DMS53 treated with DMSO at 0.1 percent for 48 hours (cell line): Measurements from ENCODE around the gene ADARB2.
"Not testable (repeated sequence)": the region's sequence is repeated elsewhere in the genome, so short reads cannot be mapped to it uniquely, and the experiment has no call there.

ENCODE experiments used
- DNase-seq: peaks from one replicate; lab custom pipeline; 2025; ENCODE audit not compliant: unreplicated experiment; lab: John Stamatoyannopoulos, UW

The ADARB2 gene

DNA sequence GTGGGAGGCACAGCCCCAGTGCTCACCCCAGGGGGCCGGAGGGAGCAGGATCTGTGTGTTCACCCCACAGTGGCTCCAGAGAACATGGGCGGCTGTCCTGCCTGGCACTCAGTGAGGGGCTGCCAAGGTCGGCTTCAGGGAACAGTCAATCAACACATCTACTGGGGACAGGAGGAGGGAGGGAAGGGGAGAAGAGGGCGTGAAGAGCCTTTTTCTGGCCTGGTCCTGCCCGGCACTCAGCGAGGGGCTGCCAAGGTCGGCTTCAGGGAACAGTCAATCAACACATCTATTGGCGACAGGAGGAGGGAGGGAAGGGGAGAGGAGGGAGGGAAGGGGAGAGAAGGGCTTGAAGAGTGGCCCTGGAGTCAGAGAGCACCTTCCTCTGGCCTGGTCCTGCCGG lies 184.9 kb downstream of the ADARB2 start:
- no peak for DNase-seq

DNA sequence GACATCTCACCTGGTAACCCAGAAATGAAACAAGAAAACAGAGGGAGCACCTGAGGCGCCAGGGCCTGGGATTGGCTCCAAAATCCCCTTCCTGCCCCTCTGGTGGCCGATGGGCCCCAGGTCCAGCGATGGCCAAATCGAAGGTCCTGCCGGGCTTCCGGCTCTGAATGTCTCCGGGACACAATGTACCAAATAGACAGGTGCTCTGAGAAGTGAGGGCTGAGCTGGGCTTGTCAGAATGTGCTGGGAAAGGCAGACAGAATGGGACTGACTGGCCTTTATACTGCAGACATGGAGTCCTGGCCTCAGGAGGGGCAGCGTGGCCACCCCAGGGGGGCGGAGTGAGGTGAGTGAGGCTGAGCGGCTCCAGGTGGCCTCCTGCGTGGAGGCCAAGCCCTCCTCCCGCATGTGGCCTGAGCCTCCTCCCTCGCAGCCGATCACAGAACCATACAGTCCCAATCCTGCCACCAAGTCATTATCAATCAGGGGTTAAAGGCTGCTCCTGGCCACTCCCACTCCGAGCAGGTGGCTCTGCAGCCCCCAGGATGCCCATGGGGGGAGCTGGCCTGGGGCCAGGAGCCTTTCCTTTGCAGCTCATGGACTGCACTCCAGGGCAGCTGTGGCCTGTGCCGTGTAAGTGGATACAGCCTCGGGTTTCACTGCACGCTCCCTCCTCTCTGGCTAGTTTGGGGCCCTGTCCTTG lies 185.5 kb downstream of the ADARB2 start:
- no peak for DNase-seq

DNA sequence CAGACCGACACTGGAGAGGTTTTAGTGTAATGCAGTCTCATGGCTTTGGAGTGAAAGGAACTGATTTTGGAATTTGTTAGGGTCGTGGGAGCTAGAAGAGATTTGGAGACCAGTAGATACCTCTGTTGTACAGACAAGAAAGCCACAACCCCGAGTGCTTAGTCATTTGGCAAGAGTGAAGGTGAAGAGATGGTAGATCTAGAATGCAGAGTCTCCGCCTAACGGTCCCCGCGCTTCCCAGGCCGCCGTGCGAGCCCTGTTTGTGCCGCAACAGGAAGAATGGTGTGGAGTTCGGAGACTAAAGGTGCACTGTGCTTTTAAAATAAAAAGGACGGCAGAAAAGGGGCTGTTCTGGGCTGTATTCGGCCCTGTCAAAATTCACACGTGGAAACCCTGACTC lies 186.7 kb downstream of the ADARB2 start:
- DNase-seq, result no peak

DNA sequence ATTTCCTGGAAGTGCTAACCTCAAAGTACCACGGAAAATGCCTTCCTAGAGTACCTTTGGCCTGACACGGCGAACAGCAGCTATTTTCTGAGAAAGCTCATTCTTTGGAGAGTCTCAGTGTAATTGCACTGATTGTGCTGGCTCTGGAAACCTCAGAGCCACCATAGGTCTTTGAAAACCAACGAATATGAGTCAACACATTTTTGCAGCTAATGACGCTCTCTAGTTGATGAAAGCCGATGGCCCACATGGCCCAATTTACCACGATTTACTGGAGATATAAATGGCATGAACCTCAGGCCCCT lies 187.1 kb downstream of the ADARB2 start:
- DNase-seq, result peak; percentile 23

DNA sequence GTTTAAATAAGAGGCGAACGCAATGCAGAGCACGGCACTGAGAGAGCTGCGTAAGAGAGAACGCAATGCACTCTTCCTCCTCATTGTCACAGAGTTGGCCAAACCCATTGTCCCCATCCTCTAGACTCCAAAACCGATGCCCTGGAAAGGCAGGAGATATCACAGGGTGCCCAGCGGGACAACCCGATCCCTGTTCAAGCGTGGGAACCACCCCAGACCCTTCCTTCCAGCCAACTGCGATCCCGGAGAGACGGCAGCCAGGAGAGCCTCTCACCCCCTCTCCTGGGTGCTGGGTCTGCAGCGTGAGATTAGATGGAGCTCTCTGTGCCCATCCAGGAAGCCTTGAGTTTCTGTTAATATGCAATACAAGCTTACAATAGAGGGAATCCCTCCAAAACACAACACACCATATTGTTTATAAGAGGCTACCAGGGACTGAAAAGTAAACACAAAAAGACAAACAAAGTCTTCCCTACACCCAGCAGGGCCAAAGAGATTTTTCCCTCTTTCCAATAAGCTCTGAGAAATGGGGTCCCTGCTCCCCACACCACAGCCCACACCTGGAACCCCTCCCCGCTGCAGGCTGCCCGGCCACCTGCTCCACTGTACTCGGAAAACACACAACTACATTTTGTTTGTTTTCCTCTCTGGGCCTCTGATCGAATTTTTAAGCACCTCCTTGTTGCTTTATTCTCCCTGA lies 187.6 kb downstream of the ADARB2 start:
- no peak for DNase-seq

DNA sequence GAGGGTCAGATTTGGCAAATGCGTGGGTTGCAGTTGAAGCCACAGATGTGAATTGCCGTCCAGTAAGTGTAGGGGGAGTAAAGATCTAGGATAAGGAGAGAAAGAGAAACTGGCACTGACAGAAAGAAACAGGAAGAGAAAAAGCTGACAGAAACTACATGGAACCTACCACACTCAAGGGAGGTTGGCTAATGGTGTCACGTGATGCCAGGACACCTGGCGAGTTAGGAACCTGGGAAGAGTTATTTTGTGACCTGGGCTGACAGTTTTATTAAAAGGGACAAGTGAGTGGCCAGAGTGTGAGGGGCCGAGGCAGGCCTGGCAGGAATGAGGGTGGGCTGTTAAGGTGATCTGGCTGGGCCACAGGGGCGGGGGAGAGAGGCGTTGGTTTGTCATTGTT lies 188.7 kb downstream of the ADARB2 start:
- DNase-seq, result no peak

DNA sequence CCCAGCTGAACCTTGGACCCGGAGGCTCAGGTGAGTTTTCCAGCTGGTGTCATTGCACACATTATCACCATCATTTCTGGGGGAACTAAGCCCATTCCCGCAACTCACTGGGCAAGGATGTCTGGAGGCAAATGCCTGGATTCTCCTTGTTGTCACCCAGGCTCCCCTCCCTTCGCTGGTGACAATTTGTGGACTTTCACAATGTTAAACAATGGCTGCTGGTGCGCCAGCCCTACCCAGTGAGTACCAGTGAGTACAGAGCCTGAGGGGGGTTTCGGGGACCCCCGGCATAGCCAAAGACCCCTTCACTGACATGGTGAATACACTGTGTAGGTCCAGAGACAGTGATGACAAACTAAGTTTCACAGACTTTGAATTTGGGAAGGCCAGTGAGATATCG lies 189.2 kb downstream of the ADARB2 start:
- no peak for DNase-seq

DNA sequence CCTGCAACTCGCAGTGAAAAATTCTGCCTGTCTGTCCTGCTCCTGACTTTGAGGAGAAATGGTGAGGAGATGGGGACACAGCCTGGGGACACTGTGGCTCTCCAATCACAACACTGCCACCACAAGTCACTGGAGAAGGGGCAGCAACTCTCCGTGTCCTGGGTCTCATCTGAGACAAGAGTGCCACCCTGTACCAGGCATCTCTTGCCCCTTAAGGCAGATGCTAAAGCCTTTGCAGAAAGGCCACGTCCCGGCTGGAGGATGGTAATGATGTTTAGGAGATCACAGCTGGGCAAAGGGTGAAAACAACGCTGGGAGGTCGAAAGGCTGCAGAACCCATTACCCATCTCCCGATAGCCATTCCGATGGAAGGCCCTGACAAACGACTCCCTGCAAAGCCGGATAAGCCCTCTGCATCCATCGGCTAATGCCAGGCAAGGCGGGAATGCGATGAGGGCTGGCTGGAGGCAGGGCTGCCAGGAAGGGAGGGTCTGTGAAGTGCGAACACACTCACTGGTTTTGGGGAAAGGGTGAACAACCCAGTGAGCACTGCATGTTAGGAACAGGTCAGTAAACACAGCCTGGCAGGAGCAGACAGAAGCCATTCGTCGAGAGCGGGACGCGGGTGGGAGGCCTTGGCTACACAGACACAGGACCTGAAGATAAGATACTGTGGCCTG lies 190.8 kb downstream of the ADARB2 start:
- no peak for DNase-seq

DNA sequence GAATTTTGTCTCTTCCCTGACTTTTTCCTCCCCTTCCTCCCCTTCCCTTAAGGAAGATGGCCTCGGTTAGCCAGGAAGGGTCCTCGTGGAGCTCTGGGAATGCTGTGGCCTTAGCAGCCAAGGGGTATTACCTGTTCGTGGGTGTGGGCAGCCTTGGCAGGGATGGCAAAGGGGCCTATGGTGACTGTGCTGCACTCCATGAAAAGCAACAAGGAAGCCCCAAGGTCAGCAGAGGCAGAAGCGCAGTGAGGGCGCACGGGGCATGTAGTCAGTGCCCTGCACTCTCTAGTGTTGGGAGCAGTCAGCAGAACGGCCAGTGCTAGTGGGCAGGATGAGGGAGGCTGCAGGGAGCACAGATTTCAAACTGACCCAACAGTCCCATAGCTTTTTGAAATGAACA lies 191.8 kb downstream of the ADARB2 start:
- no peak for DNase-seq

DNA sequence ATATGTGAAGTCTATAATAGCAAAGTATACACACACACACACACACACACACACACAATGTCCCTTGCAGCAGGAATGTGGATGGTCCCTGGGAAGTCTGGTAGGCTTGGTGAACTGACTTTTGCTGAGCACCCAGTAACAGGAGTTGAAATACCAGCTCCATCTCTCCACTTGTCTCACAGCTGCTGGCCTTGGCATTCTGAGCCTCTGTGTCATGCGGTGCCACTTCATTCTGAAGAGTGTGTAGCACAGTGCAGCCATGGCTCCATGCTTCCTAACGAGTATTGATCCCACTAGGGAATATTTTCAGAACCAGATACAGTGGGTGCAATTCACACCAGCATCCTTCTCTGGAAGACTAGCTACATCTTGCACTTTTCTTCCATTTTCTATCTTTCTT lies 192.4 kb downstream of the ADARB2 start:
- DNase-seq, result peak; percentile 16

DNA sequence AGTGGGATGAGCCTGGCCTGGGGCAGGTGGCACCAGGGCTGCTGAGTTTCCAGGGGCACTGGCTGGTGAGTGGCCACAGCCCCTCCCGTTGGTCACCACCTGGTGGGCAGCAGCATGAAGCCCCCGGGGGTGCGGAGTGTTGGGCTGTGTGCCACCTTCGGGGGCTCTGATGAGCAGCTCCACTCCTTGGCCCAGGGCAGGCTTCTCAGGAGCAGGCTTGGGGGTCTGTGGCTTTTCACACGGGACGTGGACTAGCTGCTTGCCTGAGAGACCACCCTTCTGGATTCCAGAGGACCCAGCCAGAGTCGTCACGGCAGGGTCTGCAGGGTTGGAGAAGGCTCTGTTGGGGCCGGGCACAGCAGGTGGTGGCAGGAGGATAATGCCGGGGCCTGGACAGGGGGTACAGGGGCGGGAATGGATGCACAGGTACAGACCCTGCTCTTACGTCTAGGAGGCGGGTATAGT lies 193.1 kb downstream of the ADARB2 start:
- no peak for DNase-seq

DNA sequence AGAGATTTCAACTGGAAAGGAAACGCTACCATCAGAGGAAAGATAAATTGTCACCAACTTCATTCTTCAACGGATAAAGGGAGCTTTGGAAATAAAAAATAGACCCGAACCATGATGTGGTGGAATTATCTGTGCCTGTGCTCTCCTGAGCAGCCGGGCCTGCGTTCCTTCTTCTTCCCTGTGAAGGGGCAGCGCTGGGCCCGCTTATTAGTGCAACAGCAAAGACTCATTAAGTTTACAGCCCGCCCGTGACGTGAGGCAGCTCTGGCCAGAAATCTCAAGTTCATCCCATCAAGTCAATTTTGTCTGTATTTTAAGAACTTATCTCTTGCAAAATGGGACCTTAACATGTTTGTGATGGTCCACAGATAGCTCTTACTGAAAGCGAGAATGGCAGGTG lies 193.7 kb downstream of the ADARB2 start:
- no peak for DNase-seq

DNA sequence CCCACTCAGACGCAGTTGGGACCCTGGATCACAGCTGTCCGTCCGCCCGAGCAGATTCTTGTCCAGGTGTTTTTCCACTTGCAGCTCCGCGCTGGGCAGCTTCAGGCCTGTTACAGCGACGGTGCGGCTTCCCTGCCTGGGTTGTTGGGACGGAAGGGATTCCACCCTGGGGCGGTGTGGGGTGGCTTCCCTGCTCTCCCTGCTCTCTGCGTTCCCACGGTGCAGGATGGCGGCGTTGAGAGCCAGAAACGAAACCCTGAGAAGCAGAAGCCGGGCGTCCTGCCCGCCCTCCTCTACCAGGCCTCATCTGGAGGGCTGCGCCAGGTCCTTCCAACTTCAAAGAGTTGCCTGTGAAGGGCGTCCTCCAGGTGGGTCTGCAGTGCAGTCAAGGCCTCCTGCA lies 194.4 kb downstream of the ADARB2 start:
- DNase-seq, result no peak

DNA sequence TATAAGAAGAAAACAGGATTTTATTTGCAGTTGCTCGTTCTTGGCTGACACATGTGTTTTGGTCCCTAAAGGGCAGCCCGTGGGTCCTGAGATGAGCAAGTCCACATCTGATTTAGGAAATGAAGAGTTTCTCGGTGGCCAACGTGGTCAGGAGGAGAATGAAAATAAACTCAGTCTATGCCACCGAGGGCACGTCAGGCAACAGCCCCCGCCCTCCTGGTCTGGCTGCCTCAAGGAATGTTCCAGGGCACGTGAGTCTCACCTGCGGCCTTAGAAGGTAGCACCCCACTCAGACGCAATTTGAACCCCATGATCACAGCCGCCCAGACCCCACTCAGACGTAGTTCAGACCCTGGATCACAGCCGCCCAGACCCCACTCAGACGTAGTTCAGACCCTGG lies 197.2 kb downstream of the ADARB2 start:
- no peak for DNase-seq

DNA sequence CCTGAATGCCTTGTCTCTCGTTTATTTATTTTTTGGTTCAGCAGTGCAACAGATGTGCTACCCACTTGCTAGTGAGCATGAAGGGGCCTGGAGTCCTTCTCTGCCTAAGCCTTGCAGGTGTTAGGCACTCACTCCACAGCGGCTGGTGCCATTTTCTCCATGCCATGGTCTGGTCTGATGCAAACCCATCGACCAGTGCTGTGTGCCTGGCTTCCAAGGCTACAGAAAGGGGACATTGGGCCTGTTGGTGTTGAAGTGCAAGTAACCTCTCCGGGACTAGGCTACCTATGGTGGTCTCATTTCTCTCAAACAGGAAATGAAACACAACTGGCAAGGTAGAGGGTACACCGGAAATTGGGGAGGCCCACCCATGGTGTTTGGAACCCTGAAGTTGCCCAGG lies 198.1 kb downstream of the ADARB2 start:
- no peak for DNase-seq

DNA sequence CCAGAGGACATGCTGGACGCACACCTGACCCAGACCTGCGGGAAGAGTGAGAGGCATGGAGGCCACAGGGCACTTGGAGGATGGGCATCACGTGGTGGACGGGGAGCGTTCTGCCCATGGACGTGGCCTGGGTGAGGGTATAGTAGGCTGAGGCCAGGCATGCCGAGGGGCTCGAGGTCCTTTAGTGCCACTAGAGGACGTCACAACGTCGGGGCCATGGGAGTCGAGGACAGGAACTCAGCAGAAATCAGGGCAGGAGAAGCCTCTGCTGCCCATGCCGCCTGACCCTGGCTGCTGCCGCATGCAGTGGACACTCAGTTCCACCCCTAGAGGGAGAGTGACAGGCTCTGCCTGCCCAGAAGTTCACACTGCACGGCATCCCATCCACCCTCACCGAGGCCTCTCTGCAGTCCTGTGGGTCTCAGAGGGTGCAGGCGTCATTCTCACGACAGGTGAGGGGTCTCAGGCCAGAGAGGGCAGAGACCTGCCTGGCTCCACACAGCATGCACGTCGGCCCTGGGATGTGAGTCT lies 198.7 kb downstream of the ADARB2 start:
- DNase-seq, result no peak

DNA sequence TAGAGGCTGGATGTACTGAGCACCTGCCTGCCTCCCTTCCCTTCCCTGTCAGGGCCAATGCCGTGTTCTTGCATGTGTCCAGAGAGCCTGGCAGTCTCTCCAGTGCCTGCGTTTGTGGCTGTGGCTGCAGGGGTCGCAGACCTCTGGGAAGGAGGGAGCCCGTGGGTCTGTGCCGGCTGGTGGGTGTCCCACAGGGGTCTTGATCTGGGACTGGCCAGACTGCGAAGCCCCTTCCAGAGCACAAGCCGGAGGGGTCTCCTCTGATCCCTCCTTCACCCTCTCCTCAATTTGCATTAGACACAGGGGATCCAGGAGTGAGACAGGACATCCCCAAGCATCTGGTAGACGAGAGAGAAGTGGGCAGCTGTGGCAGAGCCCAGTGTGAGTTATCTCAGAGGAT lies 199.2 kb downstream of the ADARB2 start:
- DNase-seq, result no peak

DNA sequence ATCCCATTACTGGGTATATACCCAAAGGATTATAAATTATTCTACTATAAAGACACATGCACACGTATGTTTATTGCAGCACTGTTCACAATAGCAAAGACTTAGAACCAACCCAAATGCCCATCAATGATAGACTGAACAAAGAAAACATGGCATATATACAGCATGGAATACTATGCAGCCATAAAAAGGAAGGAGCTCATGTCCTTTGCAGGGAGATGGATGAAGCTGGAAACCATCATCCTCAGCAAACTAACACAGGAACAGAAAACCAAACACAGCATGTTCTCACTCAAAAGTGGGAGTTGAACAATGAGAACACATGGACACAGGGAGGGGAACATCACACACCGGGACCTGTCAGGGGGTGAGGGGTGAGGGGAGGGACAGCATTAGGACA lies 199.9 kb downstream of the ADARB2 start:
- not testable (repeated sequence) for DNase-seq

DNA sequence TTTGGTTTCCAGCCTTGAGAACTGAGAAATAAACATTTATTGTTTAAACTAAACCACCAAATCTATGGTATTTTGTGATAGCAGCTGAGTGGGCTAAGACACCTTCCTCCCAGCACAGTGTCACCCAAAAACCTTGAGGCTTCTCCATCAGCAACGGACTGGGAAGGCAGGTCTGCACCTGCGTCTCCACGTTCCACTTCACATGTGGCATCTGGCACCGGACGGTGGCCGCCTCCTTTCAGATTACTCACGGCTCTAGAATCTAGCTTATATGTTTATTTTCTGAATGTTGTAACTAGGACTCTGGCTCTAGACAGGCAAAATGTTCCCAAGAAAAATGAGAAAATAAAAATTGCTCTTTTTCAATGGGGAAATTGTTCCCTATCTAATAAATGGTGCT lies 201.0 kb downstream of the ADARB2 start:
- DNase-seq, result no peak

DNA sequence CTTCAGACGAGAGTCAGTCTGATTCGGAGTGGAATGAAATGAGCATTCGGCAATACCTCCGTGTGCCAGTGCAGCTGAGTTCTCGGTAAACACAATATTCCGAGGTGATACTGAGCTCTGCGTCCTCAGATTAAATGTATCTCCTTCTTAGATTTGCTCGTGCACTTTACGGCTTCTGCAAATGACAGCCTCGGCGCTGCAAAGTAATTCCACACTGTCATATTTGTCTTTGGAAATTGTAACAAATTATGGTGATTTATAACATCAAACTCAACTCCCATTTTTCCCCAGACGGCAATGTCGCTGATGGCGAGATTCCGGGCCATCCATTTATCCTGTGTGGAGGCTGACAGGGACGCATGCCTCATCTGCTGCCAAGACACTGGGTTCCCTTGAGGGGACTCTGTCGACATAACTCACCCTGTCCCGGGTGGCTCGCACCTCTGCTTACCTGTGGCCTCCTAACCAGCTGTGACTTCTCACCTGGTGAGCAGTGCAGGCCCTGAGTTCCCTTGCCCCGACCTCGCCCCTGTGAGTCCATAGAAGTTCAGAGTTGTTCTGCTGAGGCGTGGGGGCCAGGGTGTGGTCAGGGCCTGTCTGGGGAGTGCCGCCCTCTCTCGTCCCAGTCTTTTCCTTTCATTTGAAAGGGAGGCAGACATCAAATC lies 201.9 kb downstream of the ADARB2 start:
- no peak for DNase-seq

DNA sequence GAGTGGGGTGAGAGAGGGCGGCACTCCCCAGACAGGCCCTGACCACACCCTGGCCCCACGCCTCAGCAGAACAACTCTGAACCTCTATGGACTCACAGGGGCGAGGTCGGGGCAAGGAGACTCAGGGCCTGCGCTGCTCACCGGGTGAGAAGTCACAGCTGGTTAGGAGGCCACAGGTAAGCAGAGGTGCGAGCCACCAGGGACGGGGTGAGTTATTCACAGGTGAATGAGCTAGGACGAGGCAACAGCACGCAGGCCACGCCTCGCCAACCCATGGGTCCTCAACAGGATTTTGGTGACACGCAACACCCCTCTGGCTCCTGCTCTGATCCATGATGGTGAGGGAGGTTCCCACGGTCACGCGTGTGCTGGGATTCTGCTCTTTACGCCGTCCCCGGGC lies 202.5 kb downstream of the ADARB2 start:
- DNase-seq, result no peak

DNA sequence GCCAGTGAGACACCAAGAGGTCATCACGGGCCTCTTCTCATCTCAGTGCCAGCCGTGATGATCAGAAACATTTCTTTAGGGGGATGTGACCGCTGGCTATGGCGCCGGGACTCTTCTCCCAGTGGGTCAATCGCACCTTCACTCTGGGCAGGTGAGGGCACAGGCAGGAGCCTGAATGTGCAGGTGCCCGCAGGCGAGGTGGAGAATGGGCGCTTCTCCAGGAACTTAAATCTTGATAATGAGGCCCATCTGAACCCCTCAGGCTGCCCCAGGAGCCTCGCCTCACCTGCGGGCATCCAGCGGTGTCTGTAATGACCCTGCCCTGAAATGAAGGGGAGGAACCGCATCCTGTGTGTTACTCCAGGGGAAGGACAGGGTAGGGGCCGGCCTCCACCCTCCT lies 204.7 kb downstream of the ADARB2 start:
- DNase-seq, result no peak
